Erythroblast (primary cell): ENCODE results near the gene U2AF2.

ENCODE experiments used
- GATA1 ChIP-seq: IDR thresholded peaks from 2 replicates; pipeline ENCODE4 v1.6.1; 2011; ENCODE audit warnings: low read depth, mild to moderate bottlenecking, control low read depth, low read length, moderate library complexity
- POLR2A ChIP-seq: IDR thresholded peaks from 2 replicates; pipeline ENCODE4 v1.6.1; 2011; ENCODE audit warnings: mild to moderate bottlenecking, low read length

DNA sequence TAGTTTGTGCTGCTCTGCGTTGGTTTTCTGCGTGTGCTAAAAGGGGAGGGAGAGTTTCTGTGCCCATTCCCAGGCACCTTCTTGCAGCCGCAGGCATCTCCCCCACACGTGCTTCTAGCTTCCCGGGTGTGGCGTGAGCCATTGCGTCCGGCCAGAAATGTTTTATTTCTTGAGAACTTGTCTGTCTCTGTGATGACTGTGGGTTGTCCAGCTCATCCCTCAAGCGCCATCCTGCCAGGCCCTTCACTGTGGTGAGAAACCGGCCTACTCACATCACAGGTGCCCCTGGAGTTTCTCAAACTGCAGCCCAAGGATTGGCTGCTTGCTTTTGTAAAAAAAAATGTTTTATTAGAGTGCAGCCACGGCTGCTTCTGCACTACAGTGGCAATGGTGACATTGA is 44.4 kb downstream of the U2AF2 start:
- no peak for TF ChIP-seq POLR2A
- TF ChIP-seq GATA1 = no peak
